ENCODE data around the gene OBSCN. TPM values are rescaled to one million over a fixed set of nuclear protein-coding genes. Genes with fewer than 3 reads are reported as not detected.

Gene OBSCN
- total RNA-seq, 1 donor from 2014 or later = 15.2 TPM

DNA sequence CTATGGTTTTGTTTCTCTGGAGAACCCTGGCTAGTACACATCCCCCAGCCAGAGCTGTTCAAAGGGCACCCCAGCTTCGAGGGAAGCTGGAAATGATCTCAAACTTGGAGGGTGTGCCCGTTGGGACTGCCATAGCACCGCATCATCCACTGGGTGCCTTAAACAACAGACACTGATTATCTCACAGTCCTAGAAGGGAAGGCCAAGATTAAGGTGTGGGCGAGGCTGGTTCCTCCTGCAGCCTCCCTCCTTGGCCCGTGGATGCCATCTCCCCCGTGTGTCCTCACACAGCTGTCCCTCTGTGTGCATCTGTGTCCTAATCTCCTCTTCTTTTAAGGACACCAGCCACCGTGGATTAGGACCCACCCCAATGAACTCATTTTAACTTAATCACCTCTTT lies 46.5 kb upstream of the OBSCN start:
- TF ChIP-seq, protein P1, sequence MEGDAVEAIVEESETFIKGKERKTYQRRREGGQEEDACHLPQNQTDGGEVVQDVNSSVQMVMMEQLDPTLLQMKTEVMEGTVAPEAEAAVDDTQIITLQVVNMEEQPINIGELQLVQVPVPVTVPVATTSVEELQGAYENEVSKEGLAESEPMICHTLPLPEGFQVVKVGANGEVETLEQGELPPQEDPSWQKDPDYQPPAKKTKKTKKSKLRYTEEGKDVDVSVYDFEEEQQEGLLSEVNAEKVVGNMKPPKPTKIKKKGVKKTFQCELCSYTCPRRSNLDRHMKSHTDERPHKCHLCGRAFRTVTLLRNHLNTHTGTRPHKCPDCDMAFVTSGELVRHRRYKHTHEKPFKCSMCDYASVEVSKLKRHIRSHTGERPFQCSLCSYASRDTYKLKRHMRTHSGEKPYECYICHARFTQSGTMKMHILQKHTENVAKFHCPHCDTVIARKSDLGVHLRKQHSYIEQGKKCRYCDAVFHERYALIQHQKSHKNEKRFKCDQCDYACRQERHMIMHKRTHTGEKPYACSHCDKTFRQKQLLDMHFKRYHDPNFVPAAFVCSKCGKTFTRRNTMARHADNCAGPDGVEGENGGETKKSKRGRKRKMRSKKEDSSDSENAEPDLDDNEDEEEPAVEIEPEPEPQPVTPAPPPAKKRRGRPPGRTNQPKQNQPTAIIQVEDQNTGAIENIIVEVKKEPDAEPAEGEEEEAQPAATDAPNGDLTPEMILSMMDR (IDR thresholded peaks at IDR 0.05) = no peak
- Mint-ChIP-seq H3K27me3 (ENCODE audit: unreplicated experiment) (no peaks in the 10 kb centered on the region), H3K9me3 (ENCODE audit: unreplicated experiment) (no peaks in the 10 kb centered on the region), H3K27ac (ENCODE audit: unreplicated experiment) (no peak overlapping the region), H3K4me3 (ENCODE audit: unreplicated experiment) (no peak overlapping the region), H3K36me3 (ENCODE audit: unreplicated experiment) (no peaks in the 10 kb centered on the region), H3K4me1 (ENCODE audit: unreplicated experiment) (peaks cover 9% of the 10 kb centered on the region)
- DNase-seq (ENCODE audit: extremely low spot score, unreplicated experiment) = no peak

DNA sequence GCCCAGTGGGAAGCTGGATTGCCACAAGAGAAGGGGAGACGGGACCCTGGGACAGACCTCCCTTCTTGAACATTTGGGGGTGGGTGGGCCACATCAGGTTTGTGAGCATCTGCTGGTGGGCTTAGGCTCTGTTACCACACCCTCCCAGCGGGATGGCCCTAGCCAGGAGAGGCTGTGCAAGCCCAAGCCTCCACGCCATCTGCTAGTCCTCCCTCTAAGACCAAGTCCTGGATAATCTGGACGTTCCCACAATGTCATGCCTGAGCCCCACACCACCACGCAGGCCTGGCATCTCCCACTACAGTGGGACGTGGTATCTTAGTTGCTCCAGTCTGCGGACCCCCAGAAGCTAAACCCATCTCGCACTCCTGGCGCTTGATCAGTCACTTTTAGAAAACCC lies 46.0 kb upstream of the OBSCN start:
- TF ChIP-seq, protein P1 (IDR thresholded peaks at IDR 0.05) = no peak
- Mint-ChIP-seq H3K27ac (ENCODE audit: unreplicated experiment) (no peak overlapping the region), H3K27me3 (ENCODE audit: unreplicated experiment) (no peaks in the 10 kb centered on the region), H3K9me3 (ENCODE audit: unreplicated experiment) (no peaks in the 10 kb centered on the region), H3K36me3 (ENCODE audit: unreplicated experiment) (no peaks in the 10 kb centered on the region), H3K4me1 (ENCODE audit: unreplicated experiment) (peaks cover 13% of the 10 kb centered on the region), H3K4me3 (ENCODE audit: unreplicated experiment) (no peak overlapping the region)
- DNase-seq (ENCODE audit: extremely low spot score, unreplicated experiment) = no peak

DNA sequence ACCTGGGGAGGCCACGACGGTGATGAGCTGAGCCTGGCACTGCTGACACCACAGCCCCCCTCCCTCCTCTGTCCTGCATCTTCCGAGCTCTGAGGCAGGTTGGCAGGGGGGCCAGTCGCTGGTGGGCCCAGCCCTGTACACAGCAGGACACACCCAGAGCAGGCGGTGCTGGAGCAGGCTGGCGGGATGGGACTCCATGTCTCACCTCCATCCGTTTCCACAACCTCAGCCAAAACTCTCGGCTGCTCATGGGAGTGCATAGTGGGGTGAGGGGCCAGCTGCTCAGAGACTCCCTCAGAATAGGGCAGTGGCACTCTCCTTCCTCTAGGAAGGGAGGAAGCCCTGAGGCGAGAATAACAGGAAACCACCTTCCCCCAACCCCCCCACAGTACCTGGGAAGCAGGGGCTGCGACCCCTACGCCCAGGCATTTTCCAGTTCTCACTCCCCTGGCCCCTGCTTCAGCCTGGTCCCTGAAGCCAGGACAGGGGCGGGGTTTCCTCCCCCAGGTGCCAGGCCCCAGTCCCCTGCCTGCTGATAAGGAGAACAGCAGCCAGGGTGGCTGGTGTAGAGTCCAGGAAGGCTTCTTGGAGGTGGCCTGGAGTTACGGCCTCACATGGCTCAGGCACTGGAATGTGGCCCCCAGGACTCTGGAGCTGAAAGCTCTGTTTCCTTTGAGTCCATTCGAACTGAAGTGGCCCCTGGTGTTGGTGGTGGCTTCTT lies 45.4 kb upstream of the OBSCN start:
- TF ChIP-seq, protein P1 (IDR thresholded peaks at IDR 0.05) = no peak
- H3K27me3 Mint-ChIP-seq (ENCODE audit: unreplicated experiment) = no peaks in the 10 kb centered on the region
- H3K27ac Mint-ChIP-seq (ENCODE audit: unreplicated experiment) = peak overlapping the region; percentile 54
- H3K36me3 Mint-ChIP-seq (ENCODE audit: unreplicated experiment) = no peaks in the 10 kb centered on the region
- H3K4me3 Mint-ChIP-seq (ENCODE audit: unreplicated experiment) = no peak overlapping the region
- no peaks in the 10 kb centered on the region for H3K9me3 Mint-ChIP-seq (ENCODE audit: unreplicated experiment)
- DNase-seq (ENCODE audit: extremely low spot score, unreplicated experiment) = no peak
- peaks cover 15% of the 10 kb centered on the region for H3K4me1 Mint-ChIP-seq (ENCODE audit: unreplicated experiment)

DNA sequence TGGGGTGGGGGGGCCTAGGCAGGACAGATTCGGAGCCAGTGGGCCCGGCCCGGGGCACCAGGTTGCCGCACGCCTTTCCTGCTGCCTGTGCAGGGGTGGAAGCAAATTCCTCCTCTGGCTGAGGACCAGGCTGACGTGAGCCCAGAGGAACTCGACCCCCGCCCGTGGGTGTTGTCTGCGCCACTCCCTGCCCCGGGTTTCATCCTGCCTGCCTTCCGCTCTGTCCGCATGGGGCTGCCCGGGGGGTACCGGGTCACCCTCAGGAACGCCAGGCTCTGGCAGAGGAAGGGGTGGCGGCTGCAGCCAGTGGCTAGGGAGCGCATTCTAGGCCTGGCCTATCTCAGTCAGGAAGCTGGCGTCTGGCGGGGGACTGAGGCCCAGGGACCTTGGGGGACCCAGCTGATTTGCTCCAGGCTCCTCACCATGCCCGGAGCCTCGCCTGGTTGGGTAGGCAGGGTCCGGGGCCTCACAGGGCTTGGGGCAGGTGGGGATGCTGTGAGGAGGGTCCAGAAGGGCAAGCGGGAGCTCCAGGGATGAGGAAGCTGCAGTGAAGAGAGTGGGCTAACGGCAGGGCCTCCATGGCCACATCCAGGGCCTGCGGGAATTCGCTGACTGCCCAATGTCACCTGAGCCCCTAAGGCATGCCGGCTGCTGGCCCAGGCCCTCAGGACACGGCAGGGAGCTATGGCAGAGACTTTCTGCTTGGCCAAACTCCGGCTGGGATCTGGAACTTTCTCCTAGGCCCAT lies 44.7 kb upstream of the OBSCN start:
- Mint-ChIP-seq H3K27me3 (ENCODE audit: unreplicated experiment) (no peaks in the 10 kb centered on the region), H3K4me1 (ENCODE audit: unreplicated experiment) (peaks cover 20% of the 10 kb centered on the region), H3K27ac (ENCODE audit: unreplicated experiment) (peak overlapping the region; percentile 97), H3K36me3 (ENCODE audit: unreplicated experiment) (no peaks in the 10 kb centered on the region), H3K9me3 (ENCODE audit: unreplicated experiment) (no peaks in the 10 kb centered on the region), H3K4me3 (ENCODE audit: unreplicated experiment) (no peak overlapping the region)
- no peak for DNase-seq (ENCODE audit: extremely low spot score, unreplicated experiment)
- TF ChIP-seq, protein P1 (IDR thresholded peaks at IDR 0.05) = no peak

DNA sequence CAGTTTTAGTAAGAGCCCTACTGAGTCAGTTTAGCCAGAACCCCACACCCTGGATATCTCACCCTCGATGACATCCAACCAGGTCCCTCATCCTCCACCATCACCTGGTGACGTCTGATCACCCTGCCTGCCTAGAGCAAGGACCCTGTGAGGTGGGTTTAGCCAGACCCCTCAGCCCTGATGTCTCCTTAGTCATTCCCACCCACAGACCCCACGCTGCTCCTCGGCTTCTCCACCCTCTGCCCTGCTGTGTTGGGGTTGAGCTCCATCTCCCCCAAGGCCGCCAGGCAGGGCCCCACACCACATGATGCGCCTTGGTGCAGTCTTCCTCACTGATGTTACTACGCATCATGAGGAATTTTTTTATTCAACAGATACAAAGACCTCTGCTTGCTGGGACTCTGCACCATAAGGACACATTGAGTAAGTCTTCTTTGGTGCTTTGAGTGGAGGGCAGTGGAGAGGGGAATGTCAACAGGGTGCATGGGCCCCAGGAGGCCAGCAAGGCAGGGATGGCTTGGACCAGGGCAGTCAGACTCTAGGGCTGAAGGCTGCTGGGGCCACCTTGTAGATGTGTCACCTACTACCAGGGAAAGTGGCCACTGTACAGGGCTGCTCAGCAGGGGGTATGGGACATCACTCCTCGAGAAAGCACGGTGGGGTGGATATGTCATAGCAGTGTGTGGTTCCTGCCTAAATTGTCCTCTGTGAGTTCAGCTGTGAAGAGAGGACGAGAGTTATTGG lies 43.9 kb upstream of the OBSCN start:
- no peak for DNase-seq (ENCODE audit: extremely low spot score, unreplicated experiment)
- TF ChIP-seq, protein P1 (IDR thresholded peaks at IDR 0.05) = no peak
- H3K9me3 Mint-ChIP-seq (ENCODE audit: unreplicated experiment) = no peaks in the 10 kb centered on the region
- H3K27ac Mint-ChIP-seq (ENCODE audit: unreplicated experiment) = peak overlapping the region; percentile 97
- peaks cover 20% of the 10 kb centered on the region for H3K4me1 Mint-ChIP-seq (ENCODE audit: unreplicated experiment)
- no peak overlapping the region for H3K4me3 Mint-ChIP-seq (ENCODE audit: unreplicated experiment)
- no peaks in the 10 kb centered on the region for H3K27me3 Mint-ChIP-seq (ENCODE audit: unreplicated experiment)
- no peaks in the 10 kb centered on the region for H3K36me3 Mint-ChIP-seq (ENCODE audit: unreplicated experiment)
